GM12878 (cell line): ENCODE results near the gene SPATA25. TPM values are rescaled to one million over a fixed set of nuclear protein-coding genes. Genes with fewer than 3 reads are reported as not detected.

Experiments used
- ATAC-seq: fragments of 200-7000 bp; cut with Tn5 transposase; 3 replicates; pipeline ENCODE4 v1.9.1; 2020; ENCODE audit warnings: mild to moderate bottlenecking, moderate library complexity
- BruUV-seq: library from RNA; stranded (reverse); fragments of 400-500 nt; replicated peaks from 2 replicates; lab custom pipeline; 2021; lab: Mats Ljungman, UMichigan
- CTCF ChIA-PET: fragments of 300-600 bp; sonication (Branson Sonifier 250); formaldehyde crosslinking; extraction: SDS; loops from one replicate; lab custom pipeline; 2021; ENCODE audit warnings: inconsistent platforms; lab: Yijun Ruan, JAX
- POLR2A ChIA-PET: fragments of 350-600 bp; formaldehyde crosslinking; extraction: SDS; loops from one replicate; lab custom pipeline; 2021; ENCODE audit warnings: inconsistent platforms; lab: Charles Lee
- RAD21 ChIA-PET: fragments of 300-600 bp; sonication (Branson Sonifier 250); formaldehyde crosslinking; loops from one replicate; lab custom pipeline; 2023; ENCODE audit warnings: antibody characterized with exemption; ENCODE audit not compliant: unreplicated experiment; lab: Charles Lee
- SMC1A ChIA-PET: fragments of 300-600 bp; sonication (Branson Sonifier 250); formaldehyde crosslinking; loops from one replicate; lab custom pipeline; 2023; ENCODE audit not compliant: unreplicated experiment, uncharacterized antibody; lab: Charles Lee
- DNase-seq: peaks from one replicate; pipeline ENCODE4 v3.0.0-alpha.2; 2011; ENCODE audit warnings: low read depth, low spot score
- FAIRE-seq: peaks from 3 replicates; lab custom pipeline; 2011; peaks lifted over from hg19 to GRCh38; lab: Jason Lieb, UNC
- H2AFZ ChIP-seq: 2 replicates; pipeline ENCODE4 v1.6.0; 2011; ENCODE audit warnings: low read depth, low read length, control low read depth; ENCODE audit not compliant: control insufficient read depth
- H3K27ac ChIP-seq: 2 replicates; pipeline ENCODE4 v1.5.1; 2011; ENCODE audit warnings: control low read depth; ENCODE audit not compliant: control insufficient read depth, insufficient read depth
- H3K27me3 ChIP-seq, 2 experiments: replicated peaks in 1 of 2; 2 replicates each; pipeline versions ENCODE4 v1.6.0 to v1.6.1; 2011; ENCODE audit warnings: low read length in 1 of 2; ENCODE audit not compliant: control insufficient read depth in 2 of 2, insufficient read depth in 2 of 2
- H3K36me3 ChIP-seq, 2 experiments: 2 replicates each; pipeline ENCODE4 v1.5.1; 2011; ENCODE audit warnings: low read length in 1 of 2; ENCODE audit not compliant: control insufficient read depth in 2 of 2, insufficient read depth in 2 of 2
- H3K4me1 ChIP-seq: 2 replicates; pipeline ENCODE4 v1.6.1; 2011; ENCODE audit warnings: mild to moderate bottlenecking, low read length, moderate library complexity, mixed read lengths; ENCODE audit not compliant: control insufficient read depth, insufficient read depth
- H3K4me2 ChIP-seq: 2 replicates; pipeline ENCODE4 v1.6.0; 2011; ENCODE audit warnings: control low read depth; ENCODE audit not compliant: control insufficient read depth, insufficient read depth
- H3K4me3 ChIP-seq: fragments of 200-600 bp; sonication (generic); 2 replicates; pipeline ENCODE4 v1.5.1; 2016
- H3K79me2 ChIP-seq: 2 replicates; pipeline ENCODE4 v1.6.0; 2011; ENCODE audit warnings: low read length; ENCODE audit not compliant: control insufficient read depth, insufficient read depth
- H3K9ac ChIP-seq: 2 replicates; pipeline ENCODE4 v1.8.0; 2011; ENCODE audit warnings: low read length, control low read depth, mixed read lengths; ENCODE audit not compliant: control insufficient read depth, insufficient read depth
- H3K9me3 ChIP-seq: replicated peaks from 3 replicates; pipeline ENCODE4 v1.5.1; 2011; ENCODE audit warnings: mild to moderate bottlenecking, low read length; ENCODE audit not compliant: control insufficient read depth, insufficient read depth
- H4K20me1 ChIP-seq: 2 replicates; pipeline ENCODE4 v1.6.0; 2011; ENCODE audit not compliant: control insufficient read depth, insufficient read depth
- CBX3 ChIP-seq: fragments of 200-600 bp; sonication (generic); IDR thresholded peaks from 2 replicates; pipeline ENCODE4 v1.6.1; 2016; ENCODE audit warnings: low read depth, borderline replicate concordance
- LARP7 ChIP-seq: fragments of 450-650 bp; IDR thresholded peaks from 2 replicates; pipeline ENCODE4 v1.6.1; 2017; ENCODE audit warnings: mild to moderate bottlenecking
- RFX5 ChIP-seq: IDR thresholded peaks from 2 replicates; pipeline ENCODE4 v1.6.1; 2011; ENCODE audit warnings: low read depth, low read length, improper control_type of control experiment
- SMAD5 ChIP-seq: IDR thresholded peaks from 2 replicates; pipeline ENCODE4 v1.6.1; 2016; ENCODE audit warnings: antibody characterized with exemption, low read depth
- ZNF384 ChIP-seq: IDR thresholded peaks from 2 replicates; pipeline ENCODE4 v1.6.1; 2012; ENCODE audit warnings: low read depth, mild to moderate bottlenecking, low read length, improper control_type of control experiment, borderline replicate concordance
- WGBS: methylation state at CpG from one replicate; pipeline ENCODE4 v1.1.6; 2016; ENCODE audit warnings: low lambda C conversion rate; ENCODE audit not compliant: insufficient replicate concordance, insufficient coverage; ENCODE audit errors: missing lambda C conversion rate; 5-methylcytosine and 5-hydroxymethylcytosine counted together
- in situ Hi-C: fragments of 300-500 bp; cut with MboI; formaldehyde crosslinking; loops from 9 replicates; pipeline ENCODE4 v1.14.3; 2018; ENCODE audit warnings: mixed read lengths
- intact Hi-C: fragments of 100-400 bp; cut with micrococcal nuclease; formaldehyde crosslinking; loops from one replicate; pipeline ENCODE4 v1.14.2; 2022; ENCODE audit not compliant: unreplicated experiment
- polyA plus RNA-seq, 11 experiments: library from polyadenylated mRNA; depleted of rRNA in 4 of 11; unstranded in 6 of 11; stranded (reverse) in 5 of 11; fragments of >200 nt; fragmentation: Nextera tagmentation in 4 of 11; fragmentation: Illumina TruSeq in 1 of 11; extraction: Ambion mirVana in 4 of 11; extraction: Trizol in 1 of 11; gene quantifications; 1 replicate in 1 of 11; 2 replicates in 10 of 11; pipeline versions ENCODE4 v1.2.1 to v1.2.3, GENCODE V29; 2011 to 2016; ENCODE audit warnings: inconsistent platforms in 2 of 11, missing spikeins in 2 of 11, low read depth in 1 of 11
- total RNA-seq, 4 experiments: library from RNA; depleted of rRNA in 3 of 4; stranded (reverse); fragments of >200 nt in 3 of 4; fragmentation: Illumina TruSeq in 1 of 4; extraction: Trizol in 1 of 4; gene quantifications; 2 replicates each; pipeline versions ENCODE4 v1.2.1 to v1.2.3, GENCODE V29; 2013 to 2021
- TF ChIP-seq, protein P1 (sequence below): fragments of 450-650 bp; IDR thresholded peaks from 2 replicates; pipeline ENCODE4 v1.6.1; 2016; ENCODE audit warnings: mild to moderate bottlenecking, moderate library complexity, borderline replicate concordance
- TF ChIP-seq, protein P2 (sequence below): IDR thresholded peaks from 2 replicates; pipeline ENCODE4 v1.6.1; 2011; ENCODE audit warnings: mild to moderate bottlenecking, low read depth, low read length, moderate library complexity; ENCODE audit not compliant: insufficient replicate concordance
- TF ChIP-seq, protein P3 (sequence below): fragments of 450-650 bp; IDR thresholded peaks from 2 replicates; pipeline ENCODE4 v1.6.1; 2016; ENCODE audit warnings: mild to moderate bottlenecking
- TF ChIP-seq, protein P4 (sequence below): fragments of 450-650 bp; IDR thresholded peaks from 2 replicates; pipeline ENCODE4 v1.6.1; 2017; ENCODE audit warnings: mild to moderate bottlenecking, moderate library complexity

The SPATA25 gene
- total and polyA plus RNA-seq, 10 of the 15 experiments (the other 5 are each of a cell fraction or from before 2014, with no cell fraction given): 0.28 to 2.9 (median 1.3) TPM; not detected in 3

DNA sequence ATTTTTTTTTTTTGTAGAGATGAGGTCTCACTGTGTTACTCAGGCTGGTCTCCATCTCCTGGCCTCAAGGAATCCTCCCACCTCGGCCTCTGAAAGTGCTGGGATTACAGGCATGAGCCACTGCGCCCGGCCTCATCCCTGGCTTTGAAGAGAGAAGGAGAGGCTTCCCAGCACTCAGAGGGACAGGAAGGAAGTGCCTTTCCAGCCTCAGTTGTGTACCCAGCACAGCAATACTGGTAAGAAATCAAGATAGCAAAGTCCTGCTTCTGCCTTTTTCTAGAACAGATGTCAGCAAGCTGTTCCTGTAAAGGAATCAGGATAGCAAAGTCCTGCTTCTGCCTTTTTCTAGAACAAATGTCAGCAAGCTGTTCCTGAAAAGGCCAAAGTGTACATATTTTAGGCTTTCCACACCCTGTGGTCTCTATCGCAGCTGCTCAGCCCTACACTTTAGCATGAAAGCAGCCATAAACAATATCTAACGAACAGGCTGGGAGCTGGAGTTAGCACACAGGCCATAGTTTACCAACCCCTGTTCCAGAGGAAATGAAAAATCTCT is 30.8 kb upstream of the SPATA25 start:
- in situ Hi-C loops (no loop called here), intact Hi-C loops (no loop called here)
- ChIA-PET SMC1A (interaction anchor here (1.5 kb wide), 1 partner anchor 15 kb away, joined by 5 read pairs; no protein-coding TSS in a partner anchor), CTCF (interaction anchor here (1.2 to 1.5 kb wide), 3 partner anchors 10 to 119 kb away, joined by 3 to 4 read pairs (median 4); partner anchors contain the start of gene ZNF335), RAD21 (no interaction called here), POLR2A (interaction anchor here (0.6 to 1.1 kb wide), 4 partner anchors 9 to 57 kb away, joined by 3 to 8 read pairs (median 3); partner anchors contain the start of gene PCIF1)
- 65% methylated on average over 5 of the region's 5 CpGs for WGBS
- Histone ChIP-seq H3K4me1 (no peaks in the 10 kb centered on the region), H3K4me3 (no peak overlapping the region), H4K20me1 (no peaks in the 10 kb centered on the region), H3K36me3 (no peaks in the 10 kb centered on the region), H2AFZ (no peak overlapping the region), H3K79me2 (no peaks in the 10 kb centered on the region), H3K4me2 (no peak overlapping the region), H3K9ac (no peak overlapping the region), H3K27me3 (no peaks in the 10 kb centered on the region), H3K9me3 (no peaks in the 10 kb centered on the region), H3K27ac (no peak overlapping the region)
- no peak for FAIRE-seq
- BruUV-seq: no TSS peak
- no peak for DNase-seq
- ATAC-seq: no peak
- TF ChIP-seq LARP7 (no peak), ZNF384 (no peak), CBX3 (no peak), SMAD5 (no peak), RFX5 (no peak)
- TF ChIP-seq, protein P1, sequence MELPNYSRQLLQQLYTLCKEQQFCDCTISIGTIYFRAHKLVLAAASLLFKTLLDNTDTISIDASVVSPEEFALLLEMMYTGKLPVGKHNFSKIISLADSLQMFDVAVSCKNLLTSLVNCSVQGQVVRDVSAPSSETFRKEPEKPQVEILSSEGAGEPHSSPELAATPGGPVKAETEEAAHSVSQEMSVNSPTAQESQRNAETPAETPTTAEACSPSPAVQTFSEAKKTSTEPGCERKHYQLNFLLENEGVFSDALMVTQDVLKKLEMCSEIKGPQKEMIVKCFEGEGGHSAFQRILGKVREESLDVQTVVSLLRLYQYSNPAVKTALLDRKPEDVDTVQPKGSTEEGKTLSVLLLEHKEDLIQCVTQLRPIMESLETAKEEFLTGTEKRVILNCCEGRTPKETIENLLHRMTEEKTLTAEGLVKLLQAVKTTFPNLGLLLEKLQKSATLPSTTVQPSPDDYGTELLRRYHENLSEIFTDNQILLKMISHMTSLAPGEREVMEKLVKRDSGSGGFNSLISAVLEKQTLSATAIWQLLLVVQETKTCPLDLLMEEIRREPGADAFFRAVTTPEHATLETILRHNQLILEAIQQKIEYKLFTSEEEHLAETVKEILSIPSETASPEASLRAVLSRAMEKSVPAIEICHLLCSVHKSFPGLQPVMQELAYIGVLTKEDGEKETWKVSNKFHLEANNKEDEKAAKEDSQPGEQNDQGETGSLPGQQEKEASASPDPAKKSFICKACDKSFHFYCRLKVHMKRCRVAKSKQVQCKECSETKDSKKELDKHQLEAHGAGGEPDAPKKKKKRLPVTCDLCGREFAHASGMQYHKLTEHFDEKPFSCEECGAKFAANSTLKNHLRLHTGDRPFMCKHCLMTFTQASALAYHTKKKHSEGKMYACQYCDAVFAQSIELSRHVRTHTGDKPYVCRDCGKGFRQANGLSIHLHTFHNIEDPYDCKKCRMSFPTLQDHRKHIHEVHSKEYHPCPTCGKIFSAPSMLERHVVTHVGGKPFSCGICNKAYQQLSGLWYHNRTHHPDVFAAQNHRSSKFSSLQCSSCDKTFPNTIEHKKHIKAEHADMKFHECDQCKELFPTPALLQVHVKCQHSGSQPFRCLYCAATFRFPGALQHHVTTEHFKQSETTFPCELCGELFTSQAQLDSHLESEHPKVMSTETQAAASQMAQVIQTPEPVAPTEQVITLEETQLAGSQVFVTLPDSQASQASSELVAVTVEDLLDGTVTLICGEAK: no peak
- TF ChIP-seq, protein P2, sequence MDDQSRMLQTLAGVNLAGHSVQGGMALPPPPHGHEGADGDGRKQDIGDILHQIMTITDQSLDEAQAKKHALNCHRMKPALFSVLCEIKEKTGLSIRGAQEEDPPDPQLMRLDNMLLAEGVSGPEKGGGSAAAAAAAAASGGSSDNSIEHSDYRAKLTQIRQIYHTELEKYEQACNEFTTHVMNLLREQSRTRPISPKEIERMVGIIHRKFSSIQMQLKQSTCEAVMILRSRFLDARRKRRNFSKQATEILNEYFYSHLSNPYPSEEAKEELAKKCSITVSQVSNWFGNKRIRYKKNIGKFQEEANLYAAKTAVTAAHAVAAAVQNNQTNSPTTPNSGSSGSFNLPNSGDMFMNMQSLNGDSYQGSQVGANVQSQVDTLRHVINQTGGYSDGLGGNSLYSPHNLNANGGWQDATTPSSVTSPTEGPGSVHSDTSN: no peak
- TF ChIP-seq, protein P3, sequence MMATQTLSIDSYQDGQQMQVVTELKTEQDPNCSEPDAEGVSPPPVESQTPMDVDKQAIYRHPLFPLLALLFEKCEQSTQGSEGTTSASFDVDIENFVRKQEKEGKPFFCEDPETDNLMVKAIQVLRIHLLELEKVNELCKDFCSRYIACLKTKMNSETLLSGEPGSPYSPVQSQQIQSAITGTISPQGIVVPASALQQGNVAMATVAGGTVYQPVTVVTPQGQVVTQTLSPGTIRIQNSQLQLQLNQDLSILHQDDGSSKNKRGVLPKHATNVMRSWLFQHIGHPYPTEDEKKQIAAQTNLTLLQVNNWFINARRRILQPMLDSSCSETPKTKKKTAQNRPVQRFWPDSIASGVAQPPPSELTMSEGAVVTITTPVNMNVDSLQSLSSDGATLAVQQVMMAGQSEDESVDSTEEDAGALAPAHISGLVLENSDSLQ: no peak
- TF ChIP-seq, protein P4, sequence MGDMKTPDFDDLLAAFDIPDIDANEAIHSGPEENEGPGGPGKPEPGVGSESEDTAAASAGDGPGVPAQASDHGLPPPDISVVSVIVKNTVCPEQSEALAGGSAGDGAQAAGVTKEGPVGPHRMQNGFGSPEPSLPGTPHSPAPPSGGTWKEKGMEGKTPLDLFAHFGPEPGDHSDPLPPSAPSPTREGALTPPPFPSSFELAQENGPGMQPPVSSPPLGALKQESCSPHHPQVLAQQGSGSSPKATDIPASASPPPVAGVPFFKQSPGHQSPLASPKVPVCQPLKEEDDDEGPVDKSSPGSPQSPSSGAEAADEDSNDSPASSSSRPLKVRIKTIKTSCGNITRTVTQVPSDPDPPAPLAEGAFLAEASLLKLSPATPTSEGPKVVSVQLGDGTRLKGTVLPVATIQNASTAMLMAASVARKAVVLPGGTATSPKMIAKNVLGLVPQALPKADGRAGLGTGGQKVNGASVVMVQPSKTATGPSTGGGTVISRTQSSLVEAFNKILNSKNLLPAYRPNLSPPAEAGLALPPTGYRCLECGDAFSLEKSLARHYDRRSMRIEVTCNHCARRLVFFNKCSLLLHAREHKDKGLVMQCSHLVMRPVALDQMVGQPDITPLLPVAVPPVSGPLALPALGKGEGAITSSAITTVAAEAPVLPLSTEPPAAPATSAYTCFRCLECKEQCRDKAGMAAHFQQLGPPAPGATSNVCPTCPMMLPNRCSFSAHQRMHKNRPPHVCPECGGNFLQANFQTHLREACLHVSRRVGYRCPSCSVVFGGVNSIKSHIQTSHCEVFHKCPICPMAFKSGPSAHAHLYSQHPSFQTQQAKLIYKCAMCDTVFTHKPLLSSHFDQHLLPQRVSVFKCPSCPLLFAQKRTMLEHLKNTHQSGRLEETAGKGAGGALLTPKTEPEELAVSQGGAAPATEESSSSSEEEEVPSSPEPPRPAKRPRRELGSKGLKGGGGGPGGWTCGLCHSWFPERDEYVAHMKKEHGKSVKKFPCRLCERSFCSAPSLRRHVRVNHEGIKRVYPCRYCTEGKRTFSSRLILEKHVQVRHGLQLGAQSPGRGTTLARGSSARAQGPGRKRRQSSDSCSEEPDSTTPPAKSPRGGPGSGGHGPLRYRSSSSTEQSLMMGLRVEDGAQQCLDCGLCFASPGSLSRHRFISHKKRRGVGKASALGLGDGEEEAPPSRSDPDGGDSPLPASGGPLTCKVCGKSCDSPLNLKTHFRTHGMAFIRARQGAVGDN: no peak
